ENCODE data around the gene MX2. TPM values are rescaled to one million over a fixed set of nuclear protein-coding genes. Genes with fewer than 3 reads are reported as not detected.

The MX2 gene
- total RNA-seq, 1 donor from 2014 or later: 0.40 TPM

Other genes starting within 250 kb of the MX2 start
- gene BACE2, start 193.9 kb upstream of the MX2 start, total RNA-seq: 178 and 323 TPM in 2 replicates
- gene FAM3B, start 45.2 kb upstream of the MX2 start, total RNA-seq: not detected in 2 replicates
- gene MX1, start 64.2 kb downstream of the MX2 start, total RNA-seq: 0.99 and 4.1 TPM in 2 replicates
- not detected in 2 replicates for gene TMPRSS2, start 146.1 kb downstream of the MX2 start, total RNA-seq